Stimulated activated CD4-positive, alpha-beta T cell treated with anti-CD3 and anti-CD28 coated beads, Interleukin-1b, Interleukin-23, amount 100 ng/mL, for 1 hour (primary cell): Measurements from ENCODE around the gene RAB31.
"Not testable (repeated sequence)": the region's sequence is repeated elsewhere in the genome, so short reads cannot be mapped to it uniquely, and the experiment has no call there.

Source experiments
- DNase-seq, 2 donors: peaks; one replicate each; pipeline ENCODE4 v3.0.0-alpha.2; 2020; ENCODE audit warnings: low read depth in 2 of 2

The RAB31 gene

DNA sequence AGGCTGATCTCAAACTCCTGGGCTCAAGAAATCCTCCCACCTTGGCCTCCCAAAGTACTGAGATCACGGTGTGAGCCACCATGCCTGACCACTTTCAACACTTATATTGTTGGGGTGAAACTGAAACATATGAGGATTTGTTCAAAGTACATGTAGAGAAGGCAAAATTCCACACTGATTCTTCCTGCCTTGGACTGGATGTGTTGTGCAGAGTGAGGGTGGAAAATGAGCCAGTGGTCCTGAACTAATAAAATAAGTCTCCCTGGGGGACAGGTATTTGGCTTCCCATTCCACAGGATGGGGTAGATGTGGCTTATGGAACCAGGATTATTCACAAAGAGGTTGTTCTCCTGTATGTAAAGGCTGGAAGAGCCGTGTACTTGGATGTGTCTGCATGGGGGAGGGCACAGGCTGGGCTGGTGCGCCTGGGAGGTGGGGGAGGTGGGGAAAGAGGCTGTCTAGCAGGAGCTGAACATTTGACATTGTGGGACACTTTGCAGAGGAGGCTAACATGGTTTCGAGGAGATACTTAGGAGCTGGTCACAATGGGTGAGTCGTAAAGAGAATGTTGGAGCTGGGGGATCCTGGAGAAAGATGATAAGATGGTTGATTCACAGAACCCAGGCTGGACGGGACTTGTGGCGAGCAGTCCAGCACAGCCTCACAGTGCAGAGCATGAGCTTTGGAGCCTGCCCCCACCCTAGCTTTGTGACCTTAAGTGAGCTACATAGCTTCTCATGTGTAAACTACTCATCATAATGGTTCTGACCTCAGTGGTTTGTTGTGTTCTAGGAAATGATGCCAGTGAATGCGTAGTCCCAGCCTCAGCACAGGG lies 177.3 kb downstream of the RAB31 start, which contains the start of gene TXNDC2:
TSS of gene TXNDC2 (plus strand) at position 804 of the 835 bp plus-strand sequence. CDS start 708 bp downstream, outside the sequence.
- DNase-seq, result no peak

DNA sequence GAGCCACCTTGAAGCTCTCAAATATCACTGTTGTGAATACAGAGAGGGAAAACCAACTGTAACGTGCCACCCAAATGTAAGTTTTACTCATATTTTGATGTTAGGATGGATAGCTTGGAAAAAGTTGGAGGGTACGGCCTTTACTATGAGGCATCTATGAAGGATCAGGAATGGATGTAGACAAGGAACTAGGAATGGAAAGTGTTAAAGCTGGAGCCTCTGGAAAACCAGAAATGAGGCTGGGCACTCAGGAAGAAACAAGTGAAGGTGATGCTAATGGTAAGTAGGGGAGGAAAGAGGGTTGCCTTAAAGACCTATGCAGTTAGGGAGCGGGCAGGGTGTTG lies 177.9 kb downstream of the RAB31 start:
- no peak for DNase-seq

DNA sequence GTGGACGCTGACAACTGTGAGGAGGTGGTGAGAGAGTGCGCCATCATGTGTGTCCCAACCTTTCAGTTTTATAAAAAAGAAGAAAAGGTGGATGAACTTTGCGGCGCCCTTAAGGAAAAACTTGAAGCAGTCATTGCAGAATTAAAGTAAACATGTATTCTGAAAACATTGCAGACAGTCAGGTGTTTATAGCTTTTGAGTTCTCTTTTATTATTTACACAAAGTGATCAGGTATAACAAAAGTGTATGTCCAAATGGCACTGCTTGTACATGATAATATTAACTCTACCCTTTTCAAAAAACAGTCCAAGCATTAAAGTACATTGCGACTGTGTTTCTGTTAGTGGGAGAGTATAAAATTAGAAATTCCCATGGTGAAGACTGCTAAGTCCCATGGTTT lies 179.9 kb downstream of the RAB31 start:
- DNase-seq, result no peak

DNA sequence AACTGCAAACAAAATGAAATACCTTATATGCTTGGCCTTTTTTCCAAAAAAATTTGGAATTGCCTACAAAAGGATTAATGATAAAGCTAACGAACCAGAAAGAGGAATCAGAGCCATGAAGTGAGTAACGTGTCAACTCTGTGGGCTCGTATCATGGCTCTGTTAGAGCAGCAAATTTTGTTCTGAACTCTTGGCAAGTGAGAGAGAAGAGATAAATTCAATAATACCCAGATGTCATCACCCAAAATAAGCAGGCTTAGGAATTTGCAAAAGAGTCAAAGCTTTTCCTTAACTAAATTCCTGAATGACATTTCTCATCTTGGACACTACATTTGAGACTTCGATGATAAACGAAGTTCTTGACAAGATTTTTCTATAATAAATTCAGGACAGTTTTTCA lies 182.1 kb downstream of the RAB31 start:
- no peak for DNase-seq

DNA sequence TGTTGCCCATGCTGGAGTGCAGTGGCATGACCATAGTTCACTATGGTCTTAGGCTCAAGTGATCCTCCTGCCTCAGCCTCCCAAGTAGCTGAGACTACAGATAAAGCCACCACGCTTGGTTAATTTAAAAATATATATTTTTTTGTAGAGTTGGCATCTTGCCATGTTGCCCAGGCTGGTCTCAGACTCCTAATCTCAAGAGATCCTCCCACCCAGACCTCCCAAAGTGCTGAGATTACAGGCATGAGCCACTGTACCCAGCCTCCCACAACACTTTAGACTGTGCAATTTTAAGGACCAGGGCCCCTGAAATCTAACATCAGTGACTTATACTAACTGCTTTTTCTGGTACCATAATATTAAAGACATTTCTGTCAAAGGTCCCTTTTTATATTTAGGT lies 182.9 kb downstream of the RAB31 start:
- DNase-seq, result no peak

DNA sequence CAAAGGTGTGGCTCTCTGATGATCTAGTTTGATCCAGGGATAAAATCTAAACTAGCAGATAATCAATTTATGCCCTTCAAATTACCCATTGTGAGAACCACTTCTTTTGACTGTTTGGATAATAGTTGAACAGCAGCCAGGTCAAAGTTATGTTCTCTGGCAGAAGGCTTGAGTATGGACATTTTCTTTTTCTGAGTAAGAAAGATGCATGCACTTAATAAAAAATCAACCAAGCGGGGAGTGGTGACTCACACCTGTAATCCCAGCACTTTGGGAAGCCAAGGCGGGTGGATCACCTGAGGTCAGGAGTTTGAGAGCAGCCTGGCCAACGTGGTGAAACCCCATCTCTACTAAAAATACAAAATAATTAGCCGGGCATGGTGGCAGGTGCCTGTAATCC lies 183.4 kb downstream of the RAB31 start:
- not testable (repeated sequence) for DNase-seq

DNA sequence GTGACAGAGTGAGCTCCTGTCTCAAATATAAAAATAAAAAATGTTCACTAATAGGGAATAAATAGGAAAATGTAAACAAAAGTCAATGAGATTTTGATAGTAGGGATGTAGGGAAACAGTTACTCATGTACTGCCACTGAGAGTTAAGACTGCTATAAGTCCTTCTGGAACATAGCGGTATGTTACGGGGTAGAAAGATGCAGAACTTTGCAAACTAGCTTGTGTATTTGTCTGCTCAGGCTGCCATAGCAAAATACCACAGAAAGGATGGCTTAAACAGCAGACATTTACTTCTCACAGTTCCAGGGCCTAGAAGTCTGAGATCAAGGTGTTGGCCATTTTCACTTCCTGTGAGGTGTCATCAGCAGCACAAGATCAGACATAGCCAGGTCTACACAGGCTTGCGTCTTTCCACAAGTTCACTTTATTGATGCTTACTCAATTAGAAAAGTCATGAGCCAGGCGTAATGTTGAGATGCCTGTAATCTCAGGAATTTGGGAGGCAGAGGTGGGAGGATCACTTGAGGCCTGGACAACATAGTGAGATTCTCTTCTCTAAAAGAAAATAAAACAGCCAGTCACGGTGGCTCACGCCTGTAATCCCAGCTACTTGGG lies 186.5 kb downstream of the RAB31 start:
- no peak for DNase-seq

DNA sequence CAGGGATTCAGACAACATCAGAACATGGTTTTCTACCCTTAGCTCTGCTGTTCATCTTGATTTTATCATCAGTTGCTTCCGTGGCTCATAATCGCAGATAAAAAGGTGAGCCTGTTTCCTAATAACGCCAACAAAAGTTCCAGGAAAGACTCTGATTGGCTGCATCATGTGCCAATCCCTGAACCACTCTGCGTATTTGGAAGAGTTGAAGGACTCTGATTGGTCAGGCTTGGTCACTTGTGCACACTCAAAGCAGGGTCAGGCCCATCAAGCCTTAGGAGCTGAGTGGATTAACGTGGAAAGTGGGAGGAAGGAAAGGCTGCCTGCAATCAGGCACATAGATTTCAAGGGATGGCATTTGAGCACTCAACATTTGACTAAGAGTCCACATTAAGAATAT lies 189.0 kb downstream of the RAB31 start:
- no peak for DNase-seq

DNA sequence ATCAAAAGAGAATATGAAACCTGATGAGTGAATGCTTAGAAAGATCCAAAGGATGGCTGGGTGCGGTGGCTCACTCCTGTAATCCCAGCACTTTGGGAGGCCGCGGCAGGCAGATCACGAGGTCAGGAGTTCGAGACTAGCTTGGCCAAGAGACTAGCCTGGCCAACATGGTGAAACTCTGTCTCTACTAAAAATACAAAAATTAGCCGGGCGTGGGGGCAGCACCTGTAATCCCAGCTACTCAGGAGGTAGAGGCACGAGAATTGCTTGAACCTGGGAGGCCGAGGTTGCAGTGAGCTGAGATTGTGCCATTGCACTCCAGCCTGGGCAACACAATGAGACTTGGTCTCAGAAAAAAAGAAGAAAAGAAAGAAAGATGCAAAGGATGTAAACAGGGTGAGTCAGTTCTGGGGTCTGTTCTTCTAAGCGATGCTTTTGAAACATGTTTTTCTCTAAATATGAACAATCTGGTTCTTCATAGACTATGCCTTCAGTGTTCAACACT lies 189.7 kb downstream of the RAB31 start:
- not testable (repeated sequence) for DNase-seq

DNA sequence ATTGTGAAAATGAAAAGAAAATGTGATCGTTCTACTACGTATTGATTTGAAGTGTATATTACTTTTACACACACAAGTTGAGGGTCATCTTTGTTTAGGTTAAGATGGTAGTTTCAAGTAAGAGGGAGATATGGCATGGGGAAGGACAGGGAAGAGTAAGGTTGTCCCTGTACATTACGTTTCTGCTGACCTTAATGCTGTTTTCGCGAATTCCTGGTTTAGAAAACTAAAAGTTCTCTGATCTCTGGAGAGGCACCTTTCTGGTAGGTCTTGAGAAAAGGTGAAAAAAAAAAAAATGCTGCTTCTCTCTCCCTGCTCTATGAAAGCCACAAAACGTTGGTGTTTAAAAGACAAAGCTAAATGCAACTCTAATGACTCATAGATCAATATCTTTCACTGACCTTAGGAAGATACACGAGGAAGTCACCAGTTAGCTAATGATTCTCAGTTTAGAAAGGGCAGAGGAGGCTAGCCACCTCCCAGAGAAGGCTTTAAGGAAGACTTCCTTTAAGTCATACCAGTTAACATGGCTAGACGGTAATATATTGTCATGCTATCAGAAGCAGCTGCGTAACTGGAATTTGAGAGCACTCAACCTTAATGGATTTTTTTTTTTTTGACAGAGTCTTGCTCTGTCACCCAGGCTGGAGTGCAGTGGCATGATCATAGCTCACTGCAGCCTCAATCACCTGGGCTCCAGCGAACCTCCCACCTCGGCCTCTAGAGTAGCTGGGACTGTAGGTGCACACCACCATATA lies 190.9 kb downstream of the RAB31 start:
- no peak for DNase-seq

DNA sequence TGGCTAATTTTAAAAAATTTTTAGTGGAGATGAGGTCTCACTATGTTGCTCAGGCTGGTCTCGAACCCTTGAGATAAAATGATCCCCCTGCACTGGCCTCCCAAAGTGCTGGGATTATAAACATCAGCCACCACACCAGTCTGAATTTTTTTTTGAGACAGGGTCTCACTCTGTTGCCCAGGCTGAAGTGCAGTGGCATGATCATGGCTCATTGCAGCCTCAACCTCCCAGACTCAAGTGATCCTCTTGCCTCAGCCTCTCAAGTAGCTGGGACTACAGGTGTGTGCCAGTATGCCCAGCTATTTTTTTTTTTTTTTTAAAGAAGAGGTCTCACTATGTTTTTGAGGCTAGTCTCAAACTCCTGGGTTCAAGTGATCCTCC lies 191.4 kb downstream of the RAB31 start:
- DNase-seq, result not testable (repeated sequence)

DNA sequence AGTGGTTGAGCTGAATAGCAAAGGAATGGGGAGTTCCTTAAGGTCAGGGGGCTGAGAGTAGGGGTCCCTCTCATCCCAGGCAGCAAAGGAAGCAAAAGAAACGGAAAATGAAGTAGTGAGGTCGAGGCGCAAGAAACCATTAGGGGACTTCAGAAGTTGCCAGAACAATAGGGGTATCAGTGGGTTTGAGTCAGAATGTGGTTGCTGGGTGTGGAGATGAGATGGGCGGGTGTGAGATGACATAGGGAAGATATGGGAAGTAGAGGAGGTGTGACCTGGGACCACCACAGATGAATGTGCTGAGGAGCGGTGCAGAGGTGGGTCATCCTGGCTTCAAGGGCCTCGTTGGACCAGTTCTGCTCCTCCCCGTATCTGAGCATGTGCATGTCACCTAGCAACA lies 192.6 kb downstream of the RAB31 start:
- no peak for DNase-seq

DNA sequence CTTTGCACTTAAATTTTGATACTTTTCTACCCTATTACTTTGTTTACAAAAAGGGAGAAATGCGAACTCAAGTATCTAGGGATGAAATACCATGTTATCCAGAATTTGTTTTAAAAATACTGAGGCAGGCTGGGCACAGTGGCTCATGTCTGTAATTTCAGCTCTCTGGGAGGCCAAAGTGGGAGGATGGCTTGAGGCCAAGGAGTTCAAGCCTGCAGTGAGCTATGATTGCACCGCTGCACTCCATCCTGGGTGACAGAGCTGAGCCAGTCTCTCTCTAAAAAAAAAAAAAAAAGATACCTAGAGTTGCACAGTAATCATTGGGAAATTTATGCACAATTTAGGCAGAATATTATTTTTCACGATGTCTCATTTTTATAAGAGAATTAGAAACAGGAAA lies 193.3 kb downstream of the RAB31 start:
- no peak for DNase-seq

DNA sequence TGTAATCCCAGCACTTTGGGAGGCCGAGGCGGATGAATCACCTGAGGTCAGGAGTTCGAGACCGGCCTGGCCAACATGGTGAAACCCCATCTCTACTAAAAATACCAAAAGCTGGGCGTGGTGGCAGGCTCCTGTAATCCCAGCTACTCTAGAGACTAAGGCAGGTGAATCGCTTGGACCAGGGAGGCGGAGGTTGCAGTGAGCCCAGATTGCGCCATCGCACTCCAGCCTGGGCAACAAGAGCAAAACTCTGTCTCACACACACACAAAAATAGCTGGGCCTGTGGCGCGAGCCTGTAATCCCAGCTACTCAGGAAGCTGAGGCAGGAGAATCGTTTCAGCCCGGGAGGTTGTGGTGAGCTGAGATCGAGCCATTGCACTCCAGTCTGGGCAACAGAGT lies 194.2 kb downstream of the RAB31 start:
- not testable (repeated sequence) for DNase-seq

DNA sequence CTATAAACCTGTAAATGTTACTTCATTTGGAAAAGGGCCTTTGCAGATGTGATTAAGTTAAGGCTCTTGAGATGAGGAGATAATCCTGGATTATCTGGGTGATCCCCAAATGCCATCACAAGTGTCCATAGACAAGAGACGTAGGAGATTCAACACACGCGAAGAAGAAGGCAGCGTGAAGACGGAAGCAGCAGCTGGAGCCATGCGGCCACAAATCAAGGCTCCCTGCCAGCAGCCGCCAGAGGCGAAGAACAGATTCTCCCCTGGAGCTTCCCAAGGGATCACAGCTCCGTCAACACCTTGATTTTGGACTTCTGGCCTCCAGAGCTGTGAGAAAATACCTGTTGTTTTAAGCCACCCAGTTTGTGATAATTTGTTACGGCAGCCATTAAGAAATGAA lies 194.7 kb downstream of the RAB31 start:
- no peak for DNase-seq

DNA sequence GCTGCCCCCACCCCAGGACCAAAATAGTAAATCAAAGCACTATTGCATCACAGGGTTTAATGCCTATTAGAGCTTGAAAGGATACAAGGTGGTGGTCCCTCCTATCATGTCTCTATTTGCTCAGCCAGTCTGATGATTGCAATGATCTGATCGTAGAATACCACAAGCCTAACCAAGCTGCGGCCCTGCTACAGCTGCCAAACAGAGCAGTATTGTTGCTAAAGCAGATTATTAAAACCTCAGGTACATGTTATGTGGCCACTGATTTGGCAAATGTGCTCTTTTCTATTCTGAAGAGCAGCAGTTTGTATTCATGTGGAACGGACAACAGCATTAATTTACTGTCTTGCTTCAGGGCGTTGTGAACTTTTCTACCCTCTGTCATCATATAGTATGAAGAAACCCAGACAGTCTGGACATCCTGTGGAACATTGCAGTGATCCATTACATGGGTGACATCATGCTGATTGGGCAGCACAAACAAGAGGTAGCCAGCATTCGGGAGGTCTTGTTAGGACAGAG lies 197.4 kb downstream of the RAB31 start:
- no peak for DNase-seq

DNA sequence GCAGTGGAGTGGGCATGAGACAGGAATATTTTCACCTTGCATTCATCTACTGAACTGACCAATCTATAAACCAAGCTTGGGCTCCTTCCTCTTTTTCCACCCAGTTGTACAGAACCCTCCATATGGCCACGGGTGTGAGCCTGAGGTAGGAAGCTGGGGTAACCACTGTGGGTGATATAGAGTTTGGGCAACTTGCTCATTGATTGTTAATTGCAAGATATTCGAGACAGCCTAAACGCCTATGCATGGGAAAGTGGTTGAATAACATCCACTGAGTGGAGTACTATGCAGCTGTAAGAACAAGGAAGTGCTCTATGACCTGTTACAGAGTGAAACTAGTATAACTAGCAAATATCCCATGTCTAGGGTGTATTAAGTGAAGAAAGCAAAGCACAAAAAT lies 198.4 kb downstream of the RAB31 start:
- DNase-seq, result no peak

DNA sequence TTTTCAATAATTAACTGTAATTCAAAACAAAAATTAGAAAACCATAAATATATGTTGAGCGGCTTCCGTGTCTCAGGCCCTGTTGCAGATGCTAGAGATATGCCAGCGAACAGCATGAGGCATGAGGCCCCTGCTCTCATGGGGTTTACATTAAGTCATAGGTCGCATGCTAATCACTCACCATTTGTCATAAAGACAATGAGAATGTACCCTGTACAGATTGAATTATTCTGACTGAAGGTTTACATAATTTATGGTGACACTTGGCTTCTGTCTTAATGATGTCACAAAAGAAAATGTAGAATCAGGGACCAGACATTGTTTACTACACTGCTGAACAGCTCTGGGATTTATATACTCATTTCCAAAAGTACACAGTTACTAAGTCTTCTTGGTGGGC lies 199.8 kb downstream of the RAB31 start:
- no peak for DNase-seq

DNA sequence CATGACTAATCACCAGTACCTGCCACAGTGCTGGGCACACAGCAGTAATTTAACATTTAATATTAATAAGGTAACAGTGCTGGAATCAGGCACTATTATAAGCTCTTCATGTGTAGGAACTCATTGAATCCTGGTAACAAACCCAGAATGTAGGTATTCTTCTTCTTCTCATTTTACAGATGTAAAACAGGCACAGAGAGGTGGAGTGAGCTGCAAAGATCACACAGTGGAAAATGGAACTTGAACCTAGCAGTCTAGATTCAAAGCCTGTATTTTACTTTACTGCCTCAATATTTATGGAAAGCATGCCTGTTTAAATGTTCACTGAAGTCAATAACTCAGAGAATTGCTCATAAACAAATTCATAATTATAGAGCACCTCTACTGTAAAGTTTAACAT lies 202.0 kb downstream of the RAB31 start:
- no peak for DNase-seq

DNA sequence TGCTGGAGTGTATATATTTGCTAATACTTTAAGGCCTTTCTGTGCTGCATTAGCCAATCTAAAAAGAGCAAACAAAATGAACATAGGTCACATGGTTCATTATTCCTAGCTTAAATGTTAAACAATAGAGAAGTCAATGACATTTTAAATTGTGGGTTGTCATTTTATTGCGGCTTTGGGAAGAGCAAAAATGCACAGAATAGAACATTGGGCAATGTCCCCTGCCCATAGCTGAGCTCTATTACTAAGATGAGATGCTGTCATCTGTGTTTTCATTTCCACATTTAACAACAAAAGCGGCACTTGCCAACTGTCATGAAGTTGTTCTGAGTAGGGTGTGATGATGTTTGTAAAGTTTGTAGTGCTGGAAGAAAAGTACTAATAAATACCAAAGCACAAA lies 202.6 kb downstream of the RAB31 start:
- no peak for DNase-seq

DNA sequence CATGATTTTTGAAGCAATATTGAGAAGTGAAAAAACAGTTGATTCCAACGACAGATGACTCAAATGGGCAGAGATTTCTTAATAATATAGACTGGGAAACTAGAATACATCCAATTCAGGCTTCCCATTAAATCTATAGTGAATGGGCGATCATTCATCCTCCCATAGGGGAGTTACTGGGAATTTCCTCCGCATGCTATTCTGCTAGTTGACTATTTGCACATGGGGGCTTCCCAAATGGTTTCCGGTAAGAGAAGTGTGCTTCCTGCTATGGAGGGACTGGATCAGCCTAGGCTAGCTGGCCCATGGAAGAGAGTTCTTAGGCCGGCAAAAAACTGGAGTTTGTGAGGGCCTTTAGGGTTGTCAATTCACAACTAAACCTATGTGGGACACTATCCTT lies 203.1 kb downstream of the RAB31 start:
- DNase-seq, result no peak
